Measurements from ENCODE around the gene TPCN2. TPM values are rescaled to one million over a fixed set of nuclear protein-coding genes. Genes with fewer than 3 reads are reported as not detected.

Gene TPCN2
- total and polyA plus RNA-seq, 2 of the 8 experiments (the other 6 are each of a cell fraction or from before 2014, with no cell fraction given) = 9.7 to 18.6 TPM

GRCh38 chr11:69113646-69114340, 65.1 kb downstream of the TPCN2 start:
- Histone ChIP-seq H3K23me2 (ENCODE audit: low read depth, low read length) (peaks cover 8% of the 10 kb centered on the region; the same call in 1 of the 2 replicates), H4K8ac (ENCODE audit: extremely low read depth, insufficient read depth, low read length) (no peak overlapping the region), H4K20me1 (replicated peaks in 1 of 2; ENCODE audit: control insufficient read depth in 1 of 2, insufficient read depth in 2 of 2, low read length in 2 of 2) (peaks cover 0 to 6% of the 10 kb centered on the region in 2 experiments), H2BK12ac (ENCODE audit: low read depth, low read length) (no peak overlapping the region), H2AK5ac (ENCODE audit: low read depth, low read length) (no peak overlapping the region), H2AFZ (ENCODE audit: low read length) (no peak overlapping the region), H3K14ac (ENCODE audit: insufficient read length) (no peak overlapping the region), H3K36me3 (ENCODE audit: control insufficient read depth in 2 of 4, insufficient read depth in 4 of 4, low read length in 3 of 4) (no peaks in the 10 kb centered on the region), H3K23ac (ENCODE audit: insufficient read length) (no peak overlapping the region), H3K27ac (ENCODE audit: low read depth, low read length) (no peak overlapping the region), H2BK15ac (ENCODE audit: low read length) (no peak overlapping the region), H3K18ac (ENCODE audit: extremely low read depth, low read length) (no peak overlapping the region), H3K4me1 (replicated peaks in 1 of 4; ENCODE audit: control insufficient read depth in 3 of 4, insufficient read depth in 4 of 4, low read length in 3 of 4) (no peaks in the 10 kb centered on the region), H3K4me3 (ENCODE audit: extremely low read depth in 1 of 4, insufficient read depth in 2 of 4, low read depth in 3 of 4, low read length in 4 of 4) (no peak overlapping the region), H3K4ac (replicated peaks; ENCODE audit: insufficient read length, low read depth, low read length) (no peak overlapping the region), H3K4me2 (ENCODE audit: insufficient read depth in 1 of 2, low read depth in 2 of 2, low read length in 2 of 2) (no peak overlapping the region), H3K9me3 (ENCODE audit: insufficient read depth in 2 of 2, low read depth in 1 of 2, low read length in 1 of 2) (peaks cover 0 to 3% of the 10 kb centered on the region in 2 experiments; a peak in 1 of 4 replicates), H4K5ac (ENCODE audit: insufficient read length, low read depth, low read length) (no peak overlapping the region), H3K27me3 (replicated peaks in 1 of 4; ENCODE audit: control insufficient read depth in 3 of 4, extremely low read depth in 1 of 4, insufficient read depth in 3 of 4, low read length in 3 of 4) (no peaks in the 10 kb centered on the region), H3K56ac (replicated peaks; ENCODE audit: insufficient read length, low read depth, low read length) (no peak overlapping the region), H3K79me2 (ENCODE audit: control insufficient read depth in 1 of 2, insufficient read depth in 2 of 2, low read length in 2 of 2) (no peaks in the 10 kb centered on the region), H4K91ac (replicated peaks; ENCODE audit: insufficient read length, low read length) (no peak overlapping the region), H2BK5ac (ENCODE audit: low read depth, low read length) (no peak overlapping the region), H3K9ac (replicated peaks in 1 of 4; ENCODE audit: extremely low read depth in 1 of 4, low read depth in 3 of 4, low read length in 3 of 4) (no peak overlapping the region), H2BK120ac (replicated peaks; ENCODE audit: low read depth, low read length) (no peak overlapping the region), H3K79me1 (ENCODE audit: low read depth, low read length) (no peaks in the 10 kb centered on the region), H2BK20ac (ENCODE audit: low read length) (no peak overlapping the region)
- ChIA-PET POLR2A (ENCODE audit: partially characterized antibody) (interaction anchor here (0.8 to 1.0 kb wide), 3 partner anchors 9 to 545 kb away, joined by 3 read pairs; no protein-coding TSS in a partner anchor), CTCF (ENCODE audit: partially characterized antibody) (interaction anchor here (0.5 to 4.5 kb wide), 9 partner anchors 9 to 552 kb away, joined by 3 to 27 read pairs (median 4); no protein-coding TSS in a partner anchor)
- no peak for DNase-seq (ENCODE audit: low read depth in 1 of 2, low spot score in 2 of 2)
- no peak for FAIRE-seq
- WGBS, 2 experiments (ENCODE audit: extremely low coverage in 1 of 2, insufficient coverage in 1 of 2, insufficient read length in 1 of 2, insufficient replicate concordance in 2 of 2, low coverage in 1 of 2, low lambda C conversion rate in 2 of 2, missing lambda C conversion rate in 1 of 2) = 90% methylated on average over 18 of the region's 22 CpGs; no CpG with 5 or more reads in 1 of the 2 experiments
- no peak for TF ChIP-seq SIRT6 (IDR thresholded peaks at IDR 0.05; ENCODE audit: low read length)
- TF ChIP-seq PHF8 (conservative IDR thresholded peaks at IDR 0.05; ENCODE audit: low read depth, low read length) = no peak
- TF ChIP-seq TAF1 (IDR thresholded peaks at IDR 0.05; ENCODE audit: low read depth, low read length) = no peak
- no peak for TF ChIP-seq ZNF274 (IDR thresholded peaks at IDR 0.05; ENCODE audit: borderline replicate concordance, extremely low read depth, low read length)
- no peak for TF ChIP-seq ATF2 (IDR thresholded peaks at IDR 0.05; ENCODE audit: low read length)
